ENCODE data around the gene ADM5. TPM values are rescaled to one million over a fixed set of nuclear protein-coding genes. Genes with fewer than 3 reads are reported as not detected.

Gene ADM5
- total RNA-seq, 1 donor from 2014 or later = 0.52 TPM

GRCh38 chr19:49643466-49643865, 45.9 kb upstream of the ADM5 start:
- peak overlapping the region; percentile 98 for H3K4me3 Mint-ChIP-seq (ENCODE audit: unreplicated experiment)
- H3K4me1 Mint-ChIP-seq (ENCODE audit: low read depth) = peaks cover 54% of the 10 kb centered on the region
- no peaks in the 10 kb centered on the region for H3K9me3 Mint-ChIP-seq (ENCODE audit: low read depth)
- no peak for TF ChIP-seq CTCF (IDR thresholded peaks at IDR 0.05)
- peak overlapping the region; percentile 100 for H3K27ac Mint-ChIP-seq (ENCODE audit: unreplicated experiment)
- no peaks in the 10 kb centered on the region for H3K27me3 Mint-ChIP-seq (ENCODE audit: low read depth)
- DNase-seq (ENCODE audit: low spot score) = no peak
- H3K36me3 Mint-ChIP-seq (ENCODE audit: low read depth) = peaks cover 11% of the 10 kb centered on the region

GRCh38 chr19:49645592-49645991, 43.8 kb upstream of the ADM5 start:
- H3K27ac Mint-ChIP-seq (ENCODE audit: unreplicated experiment) = no peak overlapping the region
- H3K4me1 Mint-ChIP-seq (ENCODE audit: low read depth) = peaks cover 42% of the 10 kb centered on the region
- DNase-seq (ENCODE audit: low spot score) = no peak
- H3K9me3 Mint-ChIP-seq (ENCODE audit: low read depth) = no peaks in the 10 kb centered on the region
- no peaks in the 10 kb centered on the region for H3K27me3 Mint-ChIP-seq (ENCODE audit: low read depth)
- no peak for TF ChIP-seq CTCF (IDR thresholded peaks at IDR 0.05)
- no peak overlapping the region for H3K4me3 Mint-ChIP-seq (ENCODE audit: unreplicated experiment)
- peaks cover 13% of the 10 kb centered on the region for H3K36me3 Mint-ChIP-seq (ENCODE audit: low read depth)

GRCh38 chr19:49645995-49646394, 43.4 kb upstream of the ADM5 start:
- Mint-ChIP-seq H3K4me3 (ENCODE audit: unreplicated experiment) (no peak overlapping the region), H3K27me3 (ENCODE audit: low read depth) (no peaks in the 10 kb centered on the region), H3K36me3 (ENCODE audit: low read depth) (peaks cover 14% of the 10 kb centered on the region), H3K27ac (ENCODE audit: unreplicated experiment) (no peak overlapping the region), H3K9me3 (ENCODE audit: low read depth) (no peaks in the 10 kb centered on the region), H3K4me1 (ENCODE audit: low read depth) (peaks cover 37% of the 10 kb centered on the region)
- DNase-seq (ENCODE audit: low spot score) = no peak
- no peak for TF ChIP-seq CTCF (IDR thresholded peaks at IDR 0.05)

GRCh38 chr19:49646586-49646985, 42.8 kb upstream of the ADM5 start:
- Mint-ChIP-seq H3K9me3 (ENCODE audit: low read depth) (no peaks in the 10 kb centered on the region), H3K27me3 (ENCODE audit: low read depth) (no peaks in the 10 kb centered on the region), H3K27ac (ENCODE audit: unreplicated experiment) (no peak overlapping the region), H3K4me3 (ENCODE audit: unreplicated experiment) (no peak overlapping the region), H3K36me3 (ENCODE audit: low read depth) (peaks cover 15% of the 10 kb centered on the region), H3K4me1 (ENCODE audit: low read depth) (peaks cover 32% of the 10 kb centered on the region)
- DNase-seq (ENCODE audit: low spot score) = no peak
- no peak for TF ChIP-seq CTCF (IDR thresholded peaks at IDR 0.05)

GRCh38 chr19:49651029-49651819, 38.2 kb upstream of the ADM5 start:
- H3K36me3 Mint-ChIP-seq (ENCODE audit: low read depth) = peaks cover 24% of the 10 kb centered on the region
- H3K27me3 Mint-ChIP-seq (ENCODE audit: low read depth) = no peaks in the 10 kb centered on the region
- no peaks in the 10 kb centered on the region for H3K4me1 Mint-ChIP-seq (ENCODE audit: low read depth)
- H3K4me3 Mint-ChIP-seq (ENCODE audit: unreplicated experiment) = no peak overlapping the region
- H3K27ac Mint-ChIP-seq (ENCODE audit: unreplicated experiment) = peak overlapping the region; percentile 32
- H3K9me3 Mint-ChIP-seq (ENCODE audit: low read depth) = no peaks in the 10 kb centered on the region
- no peak for TF ChIP-seq CTCF (IDR thresholded peaks at IDR 0.05)
- DNase-seq (ENCODE audit: low spot score) = no peak
